ENCODE measurements around the gene INSIG1. TPM values are rescaled to one million over a fixed set of nuclear protein-coding genes. Genes with fewer than 3 reads are reported as not detected.

Gene INSIG1
- total RNA-seq (2014; rRNA removed; shearing (Covaris generic)) = 298 and 318 TPM in 2 replicates

DNA sequence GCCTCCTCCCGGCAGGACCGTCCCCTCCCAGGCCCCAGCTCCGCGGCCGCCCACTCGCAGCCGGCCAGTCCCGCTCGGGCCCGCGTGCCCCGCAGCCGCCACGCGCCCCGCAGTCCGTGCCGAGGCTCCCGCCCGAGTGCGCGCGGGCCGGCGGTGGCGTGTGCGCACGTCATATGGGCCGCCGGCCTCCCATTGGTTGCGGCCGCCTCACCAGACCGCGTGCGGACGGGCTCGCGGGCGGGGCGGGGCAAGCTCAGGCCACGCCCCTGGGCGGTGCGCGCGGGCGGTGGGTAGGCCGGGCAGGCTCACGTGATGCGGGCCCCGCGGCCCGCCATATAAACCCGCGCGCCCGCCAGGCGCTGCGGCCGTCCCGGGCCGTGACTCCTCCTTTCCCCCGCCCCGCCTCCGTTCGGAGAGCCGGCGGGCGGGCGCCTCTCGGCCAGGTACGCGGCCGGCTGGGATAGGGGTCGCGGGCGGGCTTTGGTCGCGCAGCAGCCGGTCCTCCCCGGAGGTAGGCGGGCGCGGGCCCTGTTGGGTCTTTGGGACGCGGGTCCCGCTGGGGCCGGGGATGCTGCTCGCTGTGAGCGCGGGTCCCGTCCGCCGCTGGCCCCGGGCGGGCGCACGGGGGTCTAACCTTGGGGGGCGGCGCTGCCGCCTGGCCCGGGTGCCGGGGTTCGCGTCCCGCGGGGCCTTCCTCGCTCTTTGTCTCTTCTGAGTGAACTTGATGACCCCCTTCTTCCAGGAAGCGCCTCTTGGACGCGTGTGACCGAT, at the start of gene INSIG1:
Gene INSIG1 (plus strand): TSS at position 362 of the 771 bp plus-strand sequence. CDS start 408 bp downstream, at position 770.
- peak; percentile 97 for DNase-seq (ENCODE audit: low spot score)

DNA sequence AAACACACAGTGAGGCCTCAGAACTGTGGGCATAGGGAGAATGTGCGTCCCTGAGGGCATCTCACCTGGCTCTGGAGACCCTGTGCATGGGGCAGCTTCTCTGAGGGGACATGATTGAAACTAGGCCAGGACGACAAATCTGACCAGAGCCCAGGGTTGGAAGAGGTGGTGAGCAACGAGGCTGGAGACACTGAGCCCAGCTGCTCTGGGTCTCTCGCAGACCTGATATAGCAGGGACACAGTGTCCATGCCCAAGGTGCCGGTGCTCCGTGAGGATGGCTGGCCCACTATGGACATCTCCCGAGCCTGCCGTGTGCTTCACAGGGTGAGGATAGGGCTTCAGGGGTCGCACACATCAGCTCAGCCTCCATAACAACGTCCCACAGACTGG, 49.3 kb upstream of the INSIG1 start:
- DNase-seq (ENCODE audit: low spot score) = no peak

DNA sequence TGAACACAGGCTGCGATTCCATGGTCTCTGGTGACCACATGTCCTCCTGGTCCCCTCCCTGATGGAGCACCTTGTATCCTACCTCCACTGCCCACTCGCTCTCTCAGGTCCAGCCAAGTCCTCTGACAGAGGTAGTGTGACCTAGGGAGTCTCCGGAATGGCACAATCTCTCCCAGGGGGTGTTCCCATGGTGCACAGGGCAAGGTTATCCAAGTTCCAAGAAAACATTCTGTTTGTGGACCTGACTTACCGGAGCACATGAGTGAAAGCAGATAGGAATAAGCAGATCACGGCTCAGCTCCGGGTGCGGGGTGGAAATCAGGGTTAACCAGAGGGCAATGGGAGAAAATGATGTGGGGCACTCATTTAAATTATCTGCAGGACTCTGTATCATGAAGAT, 45.8 kb upstream of the INSIG1 start:
- no peak for DNase-seq (ENCODE audit: low spot score)

DNA sequence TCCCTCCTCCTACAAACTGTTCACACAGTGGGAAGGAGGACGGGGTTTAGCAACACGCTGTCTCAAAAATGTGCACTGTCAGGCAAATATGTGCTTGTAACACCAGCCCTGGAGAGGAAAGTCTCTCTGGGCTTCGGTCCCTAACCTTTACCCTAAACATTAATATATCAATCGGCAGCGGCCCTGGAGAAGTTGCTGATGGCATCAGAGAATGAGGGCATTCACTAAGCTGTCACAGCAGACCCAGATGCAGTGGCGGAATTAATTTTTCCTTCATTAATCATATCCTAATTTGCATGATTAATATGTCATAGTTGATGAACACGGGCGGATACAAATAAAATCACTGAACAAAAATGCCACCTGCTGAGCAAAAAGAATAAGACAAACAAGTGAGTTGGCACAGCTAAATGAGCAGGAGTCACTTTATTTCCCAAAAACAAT, 45.2 kb upstream of the INSIG1 start:
- DNase-seq (ENCODE audit: low spot score) = no peak

DNA sequence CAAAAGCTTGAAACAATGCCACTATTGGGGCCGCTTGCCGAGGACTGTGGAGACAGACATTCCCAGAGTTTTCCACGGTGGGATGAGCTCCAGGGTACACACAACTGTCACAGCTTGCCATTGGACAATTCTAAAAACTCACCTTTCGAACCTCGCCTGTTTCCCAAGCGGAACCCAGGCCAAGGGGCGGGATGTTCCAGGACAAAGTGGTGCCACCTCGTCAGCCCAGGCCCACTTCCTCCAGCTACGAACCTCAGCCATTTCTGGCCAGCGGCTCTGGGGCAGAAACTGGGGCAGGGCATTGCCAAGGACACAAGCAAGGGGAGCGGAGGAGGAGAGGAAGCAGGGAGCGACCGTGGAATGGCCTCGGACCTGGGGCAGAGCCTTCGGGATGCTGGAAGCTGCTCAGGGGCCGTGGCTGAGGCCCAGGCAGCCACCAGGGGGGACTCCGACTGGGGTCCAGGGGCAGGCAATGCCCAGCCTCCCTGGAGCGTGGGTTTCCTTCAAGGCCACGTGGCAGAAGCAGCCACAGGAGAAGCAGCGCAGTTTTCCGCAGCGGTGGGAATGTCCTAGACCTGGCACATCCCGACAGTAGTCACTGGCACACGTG, 44.7 kb upstream of the INSIG1 start:
- DNase-seq (ENCODE audit: low spot score) = no peak

DNA sequence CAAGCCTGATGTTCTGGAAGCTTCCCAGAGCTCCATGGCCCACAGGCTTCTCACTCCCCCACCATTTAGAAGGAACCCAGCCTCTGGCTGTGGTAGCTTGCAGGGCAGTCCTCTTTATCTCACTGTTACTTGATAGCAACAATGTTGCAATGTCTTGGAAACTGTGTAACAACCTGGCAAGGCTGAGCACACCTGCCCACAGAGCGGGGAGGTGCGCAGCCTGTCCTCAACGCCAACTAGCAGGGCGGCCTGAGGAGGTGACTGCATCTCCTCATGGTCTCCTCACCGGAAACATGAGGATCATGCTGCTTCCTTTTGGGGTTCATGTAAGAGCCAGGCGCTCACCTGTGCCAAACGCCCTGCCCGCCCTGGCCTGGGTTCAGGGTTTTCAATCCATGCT, 43.7 kb upstream of the INSIG1 start:
- no peak for DNase-seq (ENCODE audit: low spot score)

DNA sequence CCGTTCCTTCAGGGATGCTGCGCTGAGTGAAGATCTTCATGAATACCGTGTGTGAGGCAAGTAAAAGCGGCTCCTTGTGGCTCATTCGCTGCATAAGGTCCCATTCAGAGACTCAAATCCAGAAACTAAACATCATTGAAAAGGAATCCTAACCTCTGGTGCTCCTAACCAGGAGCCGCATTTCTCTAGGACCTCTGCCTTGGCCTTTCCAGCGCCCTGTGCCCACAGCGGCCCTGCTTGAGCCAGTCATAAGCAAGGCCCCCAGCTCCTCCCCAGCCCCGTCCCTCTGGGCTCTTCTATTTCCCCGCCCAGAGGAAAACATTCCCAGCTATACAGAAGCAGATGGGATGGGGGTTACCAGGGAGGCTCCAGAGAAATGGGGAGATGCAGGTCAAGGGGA, 42.6 kb upstream of the INSIG1 start:
- no peak for DNase-seq (ENCODE audit: low spot score)

DNA sequence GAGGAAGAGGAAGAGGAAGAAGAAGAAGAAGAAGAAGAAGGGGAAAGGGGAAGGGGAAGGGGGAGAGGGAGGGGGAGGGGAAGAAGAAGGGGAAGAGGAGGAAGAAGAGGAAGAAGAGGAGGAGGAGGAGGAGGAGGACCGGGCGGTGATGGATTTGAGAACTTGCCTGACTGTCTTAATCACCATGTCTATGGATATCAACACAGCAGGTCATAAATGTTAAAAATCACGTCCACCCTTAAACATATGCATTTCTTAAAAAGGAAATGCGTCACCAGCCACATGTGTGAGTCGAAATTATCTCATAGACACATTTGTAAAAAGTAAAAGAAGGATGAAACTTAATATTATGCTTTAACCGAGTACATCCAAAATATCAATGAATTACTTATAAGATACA, 42.1 kb upstream of the INSIG1 start:
- DNase-seq (ENCODE audit: low spot score) = no peak

DNA sequence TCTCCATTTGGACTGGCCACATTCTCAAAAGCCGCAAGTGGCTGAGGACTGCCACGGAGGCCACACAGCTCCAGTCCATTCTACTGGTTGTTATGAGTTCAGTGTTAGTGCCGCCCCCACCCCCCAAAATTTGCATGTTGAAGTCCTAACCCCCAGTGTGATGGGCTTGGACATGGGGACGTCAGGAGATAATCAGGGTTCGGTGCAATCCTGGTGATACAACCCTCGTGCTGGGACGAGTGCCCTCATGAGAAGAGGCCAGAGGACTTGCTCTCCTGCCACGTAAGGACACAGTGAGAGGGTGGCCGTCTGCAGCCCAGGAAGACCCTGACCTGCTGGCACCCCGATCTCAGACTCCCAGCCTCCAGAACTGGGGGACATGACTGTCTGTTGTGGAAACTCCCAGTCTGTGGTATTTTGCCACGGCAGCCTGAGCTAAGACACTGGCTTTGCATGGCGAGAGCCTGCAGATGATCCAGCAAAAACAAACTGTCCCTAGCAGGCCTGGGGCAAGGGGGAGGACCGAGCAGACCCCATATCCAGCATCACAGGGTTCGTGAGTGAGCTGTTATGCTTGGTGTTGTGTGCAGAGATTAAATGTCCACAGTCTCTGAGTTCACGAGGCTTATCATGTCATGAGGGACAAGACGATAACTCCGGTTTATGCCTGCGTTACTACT, 41.5 kb upstream of the INSIG1 start:
- DNase-seq (ENCODE audit: low spot score) = no peak

DNA sequence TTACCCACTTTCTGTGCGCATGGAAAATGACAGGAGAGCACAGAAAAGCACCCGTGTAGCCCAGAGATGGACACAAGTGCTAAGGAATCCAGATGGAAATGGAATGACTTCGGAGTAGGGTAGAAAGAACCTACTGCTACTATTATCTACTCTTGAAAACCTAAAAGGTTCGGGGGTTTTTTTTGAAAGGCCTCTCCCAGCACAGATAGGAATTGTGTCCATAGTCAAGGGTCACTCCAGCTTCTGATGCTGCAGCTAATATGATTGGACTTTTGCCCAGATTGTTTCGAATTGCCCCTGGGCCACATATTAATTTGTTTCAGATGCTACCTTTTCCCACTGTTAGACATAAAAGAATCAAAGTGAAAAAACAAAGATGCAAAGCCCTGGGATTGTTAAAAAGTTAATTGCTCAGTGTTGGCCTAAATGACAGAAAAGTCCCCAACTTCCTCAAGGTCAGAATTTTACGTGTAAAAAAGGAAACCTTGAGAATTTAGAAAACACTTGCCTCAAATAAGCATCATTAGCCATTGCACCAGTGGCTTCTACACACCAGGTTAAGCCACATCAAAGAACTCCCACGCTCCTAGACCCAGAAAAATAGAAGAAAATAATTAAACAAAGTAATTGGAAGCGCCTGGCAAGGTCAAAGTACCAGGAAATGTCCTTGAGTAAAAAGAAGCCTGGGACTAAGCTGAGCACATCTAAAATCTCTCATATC, 40.8 kb upstream of the INSIG1 start:
- no peak for DNase-seq (ENCODE audit: low spot score)

DNA sequence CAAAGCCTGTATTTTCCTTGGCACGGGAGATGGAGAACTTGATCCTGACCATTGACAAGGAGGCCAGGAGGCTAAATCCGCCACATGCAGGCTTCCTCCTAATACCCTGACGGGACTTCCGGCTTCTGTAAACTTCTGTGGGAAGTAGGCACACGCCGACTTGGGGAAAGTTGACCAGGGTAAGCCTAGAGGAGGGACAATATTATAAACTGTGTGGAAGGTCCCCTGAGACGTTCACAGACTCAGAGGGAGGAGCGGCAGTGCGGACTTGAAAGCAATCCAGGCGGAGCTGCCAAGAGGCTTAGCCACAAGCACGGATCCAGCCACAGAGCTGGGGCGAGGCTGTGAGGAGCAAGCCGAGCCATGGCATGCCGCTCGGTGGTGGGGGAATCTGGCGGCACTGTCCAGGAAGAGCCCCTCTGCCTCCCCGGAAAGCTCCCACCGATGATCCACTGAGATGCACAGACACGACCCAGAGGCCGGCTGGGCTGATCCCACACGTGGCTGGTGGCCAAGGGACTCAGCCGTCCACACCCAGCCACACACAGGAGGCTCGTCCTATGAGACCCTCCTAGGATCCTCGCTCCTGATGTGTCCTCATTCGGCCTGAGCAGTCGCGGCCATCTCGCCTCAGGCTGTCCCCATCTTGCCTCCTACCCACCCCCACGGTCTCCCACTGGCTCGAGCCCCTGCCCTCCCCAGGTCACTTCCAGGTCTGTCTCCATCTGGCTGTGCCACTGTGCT, 40.0 kb upstream of the INSIG1 start:
- peak; percentile 87 for DNase-seq (ENCODE audit: low spot score)

DNA sequence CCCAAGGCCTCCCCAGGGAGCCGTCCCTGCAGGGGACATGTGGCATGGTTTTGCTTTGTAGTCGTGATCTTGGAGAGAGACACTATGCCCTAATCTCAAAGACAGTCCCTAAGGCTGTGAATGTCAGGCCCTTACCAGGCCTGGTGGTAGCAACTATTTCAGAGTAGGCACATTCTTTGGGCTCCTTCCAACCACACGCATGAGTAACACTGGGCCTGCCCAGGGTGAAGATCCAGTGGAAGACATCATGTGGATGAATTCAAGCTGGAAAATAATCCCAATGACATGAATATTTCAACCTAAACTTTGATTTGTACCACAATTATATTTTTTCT, 39.5 kb upstream of the INSIG1 start:
- DNase-seq (ENCODE audit: low spot score) = peak; percentile 62

DNA sequence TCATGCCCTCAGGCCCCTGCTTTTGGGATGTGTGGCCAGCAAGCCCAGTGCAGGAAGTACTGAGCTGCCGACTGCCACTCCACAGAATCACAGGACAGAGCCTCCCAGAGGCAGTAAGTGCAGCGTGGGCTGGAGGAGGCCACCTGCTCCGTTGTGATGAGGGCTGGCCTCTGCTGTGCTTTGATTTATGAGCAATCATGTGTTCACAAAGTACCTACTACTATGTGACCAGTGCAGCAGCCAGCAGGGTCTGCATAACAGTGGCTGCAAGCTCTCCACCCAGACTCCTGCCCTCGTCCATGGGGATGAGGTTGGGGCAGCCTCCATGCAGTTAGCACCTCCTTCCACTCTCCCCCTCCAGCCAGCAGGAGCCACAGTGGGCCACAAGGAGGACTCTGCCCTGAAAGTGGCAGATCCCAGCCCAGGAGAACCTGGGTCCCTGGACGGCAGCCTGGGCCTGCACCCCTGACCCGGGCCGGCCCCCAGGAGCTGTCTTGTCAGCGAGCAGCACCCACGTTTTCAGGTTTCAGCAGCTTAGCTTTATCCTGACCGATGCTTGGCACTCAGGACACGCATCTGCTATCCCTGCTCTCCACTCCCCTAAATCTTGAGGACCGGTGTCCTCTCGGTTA, 37.7 kb upstream of the INSIG1 start:
- DNase-seq (ENCODE audit: low spot score) = no peak

DNA sequence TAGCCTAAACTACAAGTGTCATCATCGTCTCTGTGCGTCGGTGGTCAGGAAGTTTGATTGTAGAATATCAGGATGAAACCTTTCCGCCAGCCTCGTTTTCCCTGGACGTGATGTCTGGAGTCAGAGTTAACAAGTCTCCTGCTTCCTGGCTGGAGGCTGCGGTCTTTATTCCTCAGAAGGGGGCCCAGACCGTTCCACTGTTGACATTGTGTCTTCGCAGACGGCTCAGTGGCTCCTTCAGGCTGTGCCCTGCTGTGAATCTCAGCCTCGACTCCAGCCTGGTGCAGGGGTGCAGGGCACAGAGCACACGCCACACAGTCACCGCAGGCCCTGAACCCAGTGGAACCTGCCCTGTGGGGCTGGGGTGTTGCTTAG, 37.2 kb upstream of the INSIG1 start:
- no peak for DNase-seq (ENCODE audit: low spot score)

DNA sequence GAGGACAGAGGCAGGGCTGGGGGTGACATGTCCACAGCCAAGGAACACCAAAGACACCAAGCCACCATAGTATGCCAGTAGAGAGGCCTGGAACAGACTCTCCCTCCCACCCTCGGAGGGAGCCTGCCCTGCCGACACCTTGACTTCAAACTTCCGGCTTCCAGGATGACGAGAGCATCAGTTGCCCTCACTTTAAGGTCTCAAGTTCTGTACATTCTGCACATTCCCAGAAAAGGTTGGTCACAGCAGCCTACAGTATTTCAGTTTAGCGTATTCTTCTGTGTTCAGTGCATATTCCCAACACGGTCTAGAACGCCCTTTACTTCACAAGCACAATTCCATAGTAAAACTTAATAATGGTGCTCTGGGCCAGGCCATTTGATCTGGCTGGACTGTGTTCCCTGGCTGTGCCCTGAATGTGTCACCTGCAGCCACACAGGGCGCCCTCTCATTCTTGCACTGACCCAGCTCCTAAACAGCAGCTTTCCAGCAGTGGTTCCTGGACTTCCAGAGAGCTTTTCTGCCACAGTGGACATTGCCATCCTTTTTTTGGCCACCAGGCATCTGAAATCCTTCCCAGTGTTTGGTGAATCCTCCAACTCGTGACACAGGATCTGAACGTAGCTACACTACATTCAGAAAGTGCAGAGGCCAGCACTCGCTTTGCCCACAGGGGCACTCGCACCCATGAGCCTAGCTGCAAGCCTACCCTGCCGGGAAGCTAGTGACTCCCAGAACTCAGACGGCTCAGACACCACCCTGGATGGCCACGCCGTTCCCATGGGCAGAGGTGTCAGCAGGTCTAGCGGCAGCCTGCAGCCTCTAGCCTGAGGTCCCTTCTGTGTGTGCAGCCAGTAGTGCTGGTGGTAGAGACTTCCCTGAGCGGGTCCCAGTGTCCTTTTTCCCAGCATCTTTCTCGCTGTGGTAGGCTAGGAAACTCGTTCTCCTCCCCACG, 36.4 kb upstream of the INSIG1 start:
- no peak for DNase-seq (ENCODE audit: low spot score)

DNA sequence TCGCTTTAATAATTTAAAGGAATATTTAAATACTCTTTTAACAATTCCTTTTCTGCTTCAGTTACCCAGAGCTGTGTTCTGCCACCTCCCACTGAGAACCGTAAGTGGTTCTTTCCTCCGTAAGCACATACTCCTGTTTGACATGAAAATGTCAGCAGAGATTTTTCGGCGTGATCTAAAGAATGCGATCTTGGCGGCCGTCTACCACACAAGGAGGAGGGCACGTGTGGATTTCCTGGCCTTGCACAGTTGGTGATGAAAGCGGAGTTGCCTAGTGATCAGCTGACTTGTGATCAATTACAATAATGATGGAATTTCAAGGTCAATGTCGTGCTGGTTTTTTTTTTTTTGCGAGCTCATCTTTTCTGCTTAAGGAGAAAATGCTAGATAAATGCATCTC, 35.6 kb upstream of the INSIG1 start:
- DNase-seq (ENCODE audit: low spot score) = no peak

DNA sequence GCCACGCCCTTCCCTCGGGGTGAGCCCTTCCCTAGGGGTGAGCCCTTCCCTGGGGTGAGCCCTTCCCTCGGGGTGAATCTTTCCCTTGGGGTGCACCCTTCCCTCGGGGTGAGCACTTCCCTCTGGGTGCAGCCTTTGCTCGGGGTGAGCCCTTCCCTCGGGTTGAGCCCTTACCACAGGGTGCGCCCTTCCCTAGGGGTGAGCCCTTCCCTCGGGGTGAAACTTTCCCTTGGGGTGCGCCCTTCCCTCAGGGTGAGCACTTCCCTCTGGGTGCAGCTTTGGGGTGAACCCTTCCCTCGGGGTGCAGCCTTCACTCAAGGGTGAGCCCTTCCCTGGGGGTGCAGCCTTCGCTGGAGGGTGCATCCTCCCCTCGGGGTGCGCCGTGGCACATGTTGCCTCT, 34.6 kb upstream of the INSIG1 start:
- DNase-seq (ENCODE audit: low spot score) = no peak

DNA sequence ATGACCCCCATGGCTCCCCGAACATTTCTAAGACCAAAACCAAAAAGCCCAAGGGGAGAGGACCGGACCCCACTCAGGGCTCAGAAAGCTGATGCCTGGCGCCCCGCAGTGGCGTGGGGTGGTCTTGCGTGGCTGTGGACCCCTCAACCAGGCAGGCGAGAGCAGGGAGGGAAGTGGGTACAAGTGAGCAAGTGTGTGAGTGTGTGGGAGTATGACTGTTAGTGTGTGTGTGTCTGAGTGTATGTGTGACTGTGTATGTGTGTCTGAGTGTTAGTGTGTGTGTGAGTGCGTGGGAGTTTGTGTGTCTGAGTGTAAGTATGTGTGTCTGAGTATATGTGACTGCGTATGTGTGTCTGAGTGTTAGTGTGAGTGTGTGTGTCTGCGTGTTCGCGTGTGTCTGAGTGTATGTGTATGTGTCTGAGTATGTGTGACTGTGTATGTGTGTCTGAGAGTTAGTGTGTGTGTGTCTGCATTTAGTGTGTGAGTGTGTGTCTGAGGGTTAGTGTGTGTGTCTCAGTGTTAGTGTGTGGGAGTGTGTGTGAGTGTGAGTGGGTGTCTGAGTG, 34.0 kb upstream of the INSIG1 start:
- no peak for DNase-seq (ENCODE audit: low spot score)

DNA sequence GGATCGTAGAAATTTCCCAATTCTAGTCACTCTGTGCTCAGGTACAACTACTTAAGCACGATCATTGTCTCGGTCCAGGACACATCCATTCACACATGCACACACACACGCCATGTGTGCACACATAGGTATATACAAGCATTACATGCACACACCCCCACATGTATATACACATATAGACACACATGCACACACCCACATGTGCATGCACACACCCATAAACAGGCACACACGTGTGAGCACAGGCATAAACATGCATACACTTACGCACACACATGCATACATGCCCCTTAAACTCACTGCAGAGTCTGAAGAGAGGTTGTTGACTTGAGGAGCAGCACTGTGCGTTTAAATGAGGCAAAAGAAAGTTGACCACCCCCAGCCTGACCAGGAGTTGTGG, 32.5 kb upstream of the INSIG1 start:
- DNase-seq (ENCODE audit: low spot score) = no peak

DNA sequence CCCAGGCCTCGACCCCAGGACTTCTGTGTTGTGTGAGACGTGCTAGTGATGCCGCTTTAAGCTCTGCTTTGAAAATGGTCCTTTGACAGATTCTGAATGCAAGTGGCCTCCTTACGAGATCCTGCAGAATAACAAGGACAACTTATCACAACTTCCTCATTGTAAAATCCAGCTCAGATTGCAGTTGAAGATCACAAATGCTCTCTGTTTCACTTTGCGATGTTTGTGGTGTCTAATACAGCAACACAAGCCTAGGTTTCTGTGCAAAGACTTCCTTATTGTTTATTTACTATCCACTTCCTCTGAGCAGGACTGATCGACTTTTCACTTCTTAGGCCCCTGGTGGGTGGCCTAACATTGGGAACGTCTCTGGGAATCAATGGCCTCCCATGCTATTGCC, 31.7 kb upstream of the INSIG1 start:
- no peak for DNase-seq (ENCODE audit: low spot score)

Data from HT-29 (cell line).